ENCODE measurements around the gene NRM. TPM values are rescaled to one million over a fixed set of nuclear protein-coding genes. Genes with fewer than 3 reads are reported as not detected.
"Not testable (repeated sequence)": the region's sequence is repeated elsewhere in the genome, so short reads cannot be mapped to it uniquely, and the experiment has no call there.

NRM gene
- total RNA-seq, 2 experiments from 2014 or later, result 33.1 to 33.9 TPM

DNA sequence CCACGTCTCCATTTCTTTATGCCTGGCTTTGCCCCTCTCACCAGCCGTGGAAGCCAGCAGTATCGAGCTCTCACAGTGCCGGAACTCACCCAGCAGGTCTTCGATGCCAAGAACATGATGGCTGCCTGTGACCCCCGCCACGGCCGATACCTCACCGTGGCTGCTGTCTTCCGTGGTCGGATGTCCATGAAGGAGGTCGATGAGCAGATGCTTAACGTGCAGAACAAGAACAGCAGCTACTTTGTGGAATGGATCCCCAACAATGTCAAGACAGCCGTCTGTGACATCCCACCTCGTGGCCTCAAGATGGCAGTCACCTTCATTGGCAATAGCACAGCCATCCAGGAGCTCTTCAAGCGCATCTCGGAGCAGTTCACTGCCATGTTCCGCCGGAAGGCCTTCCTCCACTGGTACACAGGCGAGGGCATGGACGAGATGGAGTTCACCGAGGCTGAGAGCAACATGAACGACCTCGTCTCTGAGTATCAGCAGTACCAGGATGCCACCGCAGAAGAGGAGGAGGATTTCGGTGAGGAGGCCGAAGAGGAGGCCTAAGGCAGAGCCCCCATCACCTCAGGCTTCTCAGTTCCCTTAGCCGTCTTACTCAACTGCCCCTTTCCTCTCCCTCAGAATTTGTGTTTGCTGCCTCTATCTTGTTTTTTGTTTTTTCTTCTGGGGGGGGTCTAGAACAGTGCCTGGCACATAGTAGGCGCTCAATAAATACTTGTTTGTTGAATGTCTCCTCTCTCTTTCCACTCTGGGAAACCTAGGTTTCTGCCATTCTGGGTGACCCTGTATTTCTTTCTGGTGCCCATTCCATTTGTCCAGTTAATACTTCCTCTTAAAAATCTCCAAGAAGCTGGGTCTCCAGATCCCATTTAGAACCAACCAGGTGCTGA is 33.3 kb upstream of the NRM start:
- not testable (repeated sequence) for H3K9me3 Mint-ChIP-seq; H3K27me3 Mint-ChIP-seq; DNase-seq; ATAC-seq (ENCODE audit: low read depth)
- Mint-ChIP-seq H3K4me3 (peak overlapping the region; percentile 91), H3K36me3 (peaks cover 60% of the 10 kb centered on the region), H3K27ac (peak overlapping the region; percentile 57), H3K4me1 (peaks cover 40% of the 10 kb centered on the region)
- POLR2A ChIA-PET, result interaction anchor here (0.9 to 11.0 kb wide), 8 partner anchors 10 to 111 kb away, joined by 3 to 512 read pairs (median 4); partner anchors contain the start of gene DHX16

DNA sequence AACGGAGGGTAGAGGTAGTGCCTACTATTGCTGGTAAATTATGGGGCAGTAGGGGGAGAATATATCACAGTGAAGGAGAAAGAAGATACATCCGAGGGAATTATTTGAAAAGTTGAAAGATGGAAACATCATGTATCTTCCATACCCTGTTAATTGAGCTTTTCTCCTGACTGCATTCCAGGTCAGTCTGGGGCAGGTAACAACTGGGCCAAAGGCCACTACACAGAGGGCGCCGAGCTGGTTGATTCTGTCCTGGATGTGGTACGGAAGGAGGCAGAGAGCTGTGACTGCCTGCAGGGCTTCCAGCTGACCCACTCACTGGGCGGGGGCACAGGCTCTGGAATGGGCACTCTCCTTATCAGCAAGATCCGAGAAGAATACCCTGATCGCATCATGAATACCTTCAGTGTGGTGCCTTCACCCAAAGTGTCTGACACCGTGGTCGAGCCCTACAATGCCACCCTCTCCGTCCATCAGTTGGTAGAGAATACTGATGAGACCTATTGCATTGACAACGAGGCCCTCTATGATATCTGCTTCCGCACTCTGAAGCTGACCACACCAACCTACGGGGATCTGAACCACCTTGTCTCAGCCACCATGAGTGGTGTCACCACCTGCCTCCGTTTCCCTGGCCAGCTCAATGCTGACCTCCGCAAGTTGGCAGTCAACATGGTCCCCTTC is 32.5 kb upstream of the NRM start:
- not testable (repeated sequence) for ATAC-seq (ENCODE audit: low read depth); H3K9me3 Mint-ChIP-seq; DNase-seq; H3K27me3 Mint-ChIP-seq
- H3K36me3 Mint-ChIP-seq, result peaks cover 60% of the 10 kb centered on the region
- POLR2A ChIA-PET, result interaction anchor here (0.7 to 11.0 kb wide), 8 partner anchors 7 to 108 kb away, joined by 3 to 512 read pairs (median 7); partner anchors contain the start of gene DHX16
- peaks cover 48% of the 10 kb centered on the region for H3K4me1 Mint-ChIP-seq
- H3K4me3 Mint-ChIP-seq, result peak overlapping the region; percentile 91
- peak overlapping the region; percentile 93 for H3K27ac Mint-ChIP-seq

DNA sequence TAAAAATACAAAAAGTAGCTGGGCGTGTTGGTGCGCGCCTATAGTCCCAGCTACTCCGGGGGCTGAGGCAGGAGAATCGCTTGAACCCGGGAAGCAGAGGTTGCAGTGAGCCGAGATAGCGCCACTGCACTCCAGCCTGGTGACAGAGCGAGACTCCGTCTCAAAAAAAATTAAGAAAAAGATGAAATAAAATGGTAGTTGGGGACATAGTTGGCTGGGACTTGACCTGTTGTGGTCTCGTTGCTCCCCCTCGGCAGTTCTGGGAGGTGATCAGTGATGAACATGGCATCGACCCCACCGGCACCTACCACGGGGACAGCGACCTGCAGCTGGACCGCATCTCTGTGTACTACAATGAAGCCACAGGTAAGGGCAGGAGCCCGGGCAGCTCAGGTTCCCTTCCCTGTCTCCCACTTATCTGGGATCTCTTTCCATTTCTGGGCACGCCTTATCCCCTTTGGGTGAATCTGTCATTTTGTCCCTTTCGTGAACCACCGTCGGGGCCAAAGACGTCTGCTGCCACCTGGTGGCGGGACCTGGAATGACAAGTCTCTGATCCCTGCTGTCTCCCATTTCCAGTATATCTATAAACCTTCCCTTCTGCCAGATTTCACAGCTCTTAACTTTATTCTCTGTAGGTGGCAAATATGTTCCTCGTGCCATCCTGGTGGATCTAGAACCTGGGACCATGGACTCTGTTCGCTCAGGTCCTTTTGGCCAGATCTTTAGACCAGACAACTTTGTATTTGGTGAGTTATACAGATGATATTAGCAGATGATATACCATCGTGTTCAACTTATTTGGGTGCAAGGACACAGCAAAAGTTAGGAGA is 31.7 kb upstream of the NRM start:
- DNase-seq (peak; percentile 87), ATAC-seq (ENCODE audit: low read depth) (no peak)
- H3K36me3 Mint-ChIP-seq, result peaks cover 57% of the 10 kb centered on the region
- no peaks in the 10 kb centered on the region for H3K9me3 Mint-ChIP-seq
- peak overlapping the region; percentile 91 for H3K4me3 Mint-ChIP-seq
- no peaks in the 10 kb centered on the region for H3K27me3 Mint-ChIP-seq
- POLR2A ChIA-PET, result interaction anchor here (0.7 to 11.0 kb wide), 10 partner anchors 8 to 109 kb away, joined by 3 to 512 read pairs (median 8); partner anchors contain the start of genes DHX16, MRPS18B, NRM and PPP1R10
- H3K27ac Mint-ChIP-seq, result peak overlapping the region; percentile 93
- H3K4me1 Mint-ChIP-seq, result peaks cover 46% of the 10 kb centered on the region

DNA sequence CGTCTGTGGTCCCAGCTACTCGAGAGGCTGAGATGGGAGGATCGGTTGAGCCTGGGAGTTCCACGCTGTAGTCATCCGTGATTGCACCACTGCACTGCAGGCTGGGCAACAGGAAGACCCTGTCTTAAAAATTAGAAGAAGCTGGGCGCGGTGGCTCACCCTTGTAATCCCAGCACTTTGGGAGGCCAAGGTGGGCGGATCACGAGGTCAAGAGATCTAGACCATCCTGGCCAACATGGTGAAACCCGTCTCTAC is 31.2 kb upstream of the NRM start:
- Mint-ChIP-seq H3K27ac (peak overlapping the region; percentile 93), H3K36me3 (peaks cover 58% of the 10 kb centered on the region), H3K4me1 (peaks cover 47% of the 10 kb centered on the region), H3K4me3 (peak overlapping the region; percentile 91)
- POLR2A ChIA-PET, result interaction anchor here (0.6 to 11.0 kb wide), 12 partner anchors 9 to 183 kb away, joined by 3 to 512 read pairs (median 6); partner anchors contain the start of genes DHX16, GNL1, MRPS18B and NRM
- peak; percentile 43 for DNase-seq
- not testable (repeated sequence) for H3K9me3 Mint-ChIP-seq; H3K27me3 Mint-ChIP-seq; ATAC-seq (ENCODE audit: low read depth)

DNA sequence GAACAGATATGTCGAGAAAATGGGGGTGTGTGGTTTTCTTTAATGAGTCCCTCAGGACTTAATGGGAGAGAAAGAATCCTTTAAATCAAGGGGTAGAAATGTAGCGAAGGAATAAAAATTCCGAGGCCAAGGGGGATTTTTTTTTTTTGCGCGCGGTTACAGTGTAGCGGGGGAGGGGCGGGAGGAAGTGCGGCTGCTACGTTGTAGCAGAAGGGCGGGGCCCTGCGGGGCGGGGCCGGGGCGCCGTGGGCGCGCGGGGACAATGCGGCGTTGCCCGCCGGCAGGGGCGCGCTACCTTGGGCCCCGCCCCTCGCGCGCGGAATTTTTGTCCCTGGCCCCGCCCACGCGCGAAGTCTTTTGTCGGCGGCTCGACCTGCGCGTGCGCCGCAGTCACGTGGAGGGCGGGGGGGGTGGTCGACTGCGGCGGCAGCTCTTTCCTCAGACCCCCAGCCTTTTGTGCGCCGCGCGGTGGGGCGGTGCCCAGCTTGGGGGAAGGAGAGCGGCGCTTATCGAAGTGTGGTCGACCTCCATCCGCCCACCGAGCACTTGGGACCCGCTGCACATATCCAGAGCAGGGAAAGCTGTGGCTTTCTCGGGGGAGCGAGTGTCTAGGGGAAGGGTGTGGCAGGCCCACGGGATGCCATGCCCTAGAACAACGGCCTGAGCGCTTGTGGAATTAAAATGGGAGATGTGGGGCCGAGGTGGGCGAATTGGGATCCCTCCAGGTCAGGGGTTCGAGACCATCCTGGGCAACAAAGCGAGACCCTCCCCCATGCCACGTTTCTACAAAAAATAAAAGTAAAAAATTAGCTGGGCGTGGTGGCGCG is 30.6 kb upstream of the NRM start:
- no peaks in the 10 kb centered on the region for H3K9me3 Mint-ChIP-seq
- H3K4me1 Mint-ChIP-seq, result peaks cover 47% of the 10 kb centered on the region
- H3K36me3 Mint-ChIP-seq, result peaks cover 58% of the 10 kb centered on the region
- H3K27me3 Mint-ChIP-seq, result no peaks in the 10 kb centered on the region
- ATAC-seq (ENCODE audit: low read depth), result peak; percentile 13
- peak; percentile 99 for DNase-seq
- peak overlapping the region; percentile 93 for H3K27ac Mint-ChIP-seq
- POLR2A ChIA-PET, result interaction anchor here (0.5 to 11.0 kb wide), 15 partner anchors 9 to 182 kb away, joined by 3 to 512 read pairs (median 6); partner anchors contain the start of genes DHX16, GNL1, IER3 and MRPS18B
- peak overlapping the region; percentile 91 for H3K4me3 Mint-ChIP-seq

DNA sequence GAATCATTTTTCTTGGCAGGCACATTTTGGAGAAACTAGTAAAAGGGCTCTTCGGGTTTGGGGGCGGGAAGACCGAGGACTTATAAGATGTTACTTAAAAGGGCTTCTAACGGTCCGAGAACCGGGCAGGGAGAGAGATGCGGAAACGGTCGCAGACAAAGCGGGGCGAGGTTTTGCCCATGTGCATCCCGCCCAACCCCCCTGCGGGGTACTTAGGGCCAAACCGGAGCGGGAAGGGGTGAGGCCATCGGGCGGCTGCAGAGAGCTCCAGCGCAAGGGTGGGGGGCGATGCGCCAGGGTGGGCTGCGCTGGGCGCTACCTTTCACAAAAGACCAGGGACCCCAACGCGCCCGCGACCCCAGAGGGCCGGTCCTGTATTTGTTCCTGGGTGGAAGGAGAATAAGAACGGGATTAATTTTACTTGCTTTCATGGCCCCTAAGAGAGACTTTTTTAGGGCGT is 30.0 kb upstream of the NRM start:
- H3K4me1 Mint-ChIP-seq, result peaks cover 50% of the 10 kb centered on the region
- H3K9me3 Mint-ChIP-seq, result no peaks in the 10 kb centered on the region
- DNase-seq (peak; percentile 75), ATAC-seq (ENCODE audit: low read depth) (no peak)
- POLR2A ChIA-PET, result interaction anchor here (0.5 to 11.0 kb wide), 14 partner anchors 9 to 182 kb away, joined by 3 to 512 read pairs (median 6); partner anchors contain the start of genes DHX16, GNL1, IER3 and MRPS18B
- H3K27me3 Mint-ChIP-seq, result no peaks in the 10 kb centered on the region
- H3K36me3 Mint-ChIP-seq, result peaks cover 62% of the 10 kb centered on the region
- peak overlapping the region; percentile 93 for H3K27ac Mint-ChIP-seq
- H3K4me3 Mint-ChIP-seq, result peak overlapping the region; percentile 91

DNA sequence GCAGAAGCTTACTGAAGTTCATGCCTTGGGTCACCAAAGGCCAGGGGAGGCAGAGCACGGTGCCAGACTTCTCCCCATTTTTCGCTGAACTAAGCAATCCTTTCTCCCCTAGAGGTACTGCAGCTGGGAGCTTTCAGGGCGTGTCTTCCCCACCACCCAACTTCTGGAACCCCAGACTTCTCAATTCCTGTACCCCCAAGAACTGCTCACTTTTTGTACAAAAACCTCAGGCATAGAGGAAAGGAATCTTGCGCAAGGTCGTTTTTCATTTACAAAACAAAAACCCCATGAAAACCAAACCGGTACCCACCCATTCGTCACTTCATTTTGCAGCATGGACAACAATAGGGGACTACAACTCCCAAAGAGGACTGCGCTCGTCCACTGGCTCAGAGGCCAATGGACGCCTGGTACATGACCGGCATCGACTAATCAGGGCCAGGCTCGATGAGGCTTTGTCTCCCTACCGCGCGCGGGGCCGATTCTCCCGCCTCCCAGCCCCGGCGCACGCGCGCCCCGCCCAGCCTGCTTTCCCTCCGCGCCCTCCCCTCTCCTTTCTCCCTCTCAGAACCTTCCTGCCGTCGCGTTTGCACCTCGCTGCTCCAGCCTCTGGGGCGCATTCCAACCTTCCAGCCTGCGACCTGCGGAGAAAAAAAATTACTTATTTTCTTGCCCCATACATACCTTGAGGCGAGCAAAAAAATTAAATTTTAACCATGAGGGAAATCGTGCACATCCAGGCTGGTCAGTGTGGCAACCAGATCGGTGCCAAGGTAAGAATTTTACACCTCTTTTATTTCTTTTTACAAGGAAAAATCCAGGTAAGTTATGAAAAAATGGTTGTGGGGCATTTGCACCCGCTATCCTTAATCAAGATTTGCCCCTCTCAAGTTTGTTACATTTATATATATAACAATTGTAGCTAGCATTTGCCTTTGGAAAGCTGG is 29.3 kb upstream of the NRM start, which contains the start of gene TUBB:
TUBB (plus strand) TSS at position 562 of the 947 bp plus-strand sequence; CDS start at position 717, 155 bp downstream.
- Mint-ChIP-seq H3K36me3 (peaks cover 64% of the 10 kb centered on the region), H3K9me3 (no peaks in the 10 kb centered on the region), H3K27me3 (no peaks in the 10 kb centered on the region), H3K27ac (peak within 1 kb of the TSS; percentile 93), H3K4me3 (peak within 1 kb of the TSS; percentile 91), H3K4me1 (peaks cover 48% of the 10 kb centered on the region)
- ATAC-seq (ENCODE audit: low read depth) (peak; percentile 70), DNase-seq (peak; percentile 95)
- POLR2A ChIA-PET, result interaction anchor here (0.5 to 11.0 kb wide), 13 partner anchors 8 to 119 kb away, joined by 3 to 512 read pairs (median 6); partner anchors contain the start of genes DHX16, IER3, MRPS18B and NRM

DNA sequence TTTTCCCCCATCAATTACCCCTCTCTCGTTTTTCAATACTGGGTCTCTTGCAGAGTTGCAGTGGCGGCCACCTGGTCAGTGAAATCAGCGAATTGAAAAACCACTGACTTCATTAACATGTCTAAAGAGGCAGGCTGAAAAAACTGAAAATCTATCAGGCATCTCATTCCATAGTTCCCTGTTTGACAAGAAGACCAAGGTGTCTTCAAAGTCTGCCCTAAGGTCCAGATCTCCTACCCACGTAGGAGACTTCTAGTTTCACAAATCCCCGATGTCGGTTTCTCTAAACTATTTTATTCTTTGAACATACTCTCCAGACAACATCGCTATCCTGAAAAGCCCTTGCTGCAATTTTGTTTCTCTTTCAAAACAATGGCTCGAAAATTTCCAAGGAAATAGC is 28.6 kb upstream of the NRM start:
- peaks cover 46% of the 10 kb centered on the region for H3K4me1 Mint-ChIP-seq
- H3K36me3 Mint-ChIP-seq, result peaks cover 62% of the 10 kb centered on the region
- DNase-seq, result no peak
- H3K9me3 Mint-ChIP-seq, result no peaks in the 10 kb centered on the region
- peak overlapping the region; percentile 93 for H3K27ac Mint-ChIP-seq
- no peaks in the 10 kb centered on the region for H3K27me3 Mint-ChIP-seq
- H3K4me3 Mint-ChIP-seq, result peak overlapping the region; percentile 91
- no peak for ATAC-seq (ENCODE audit: low read depth)
- POLR2A ChIA-PET, result interaction anchor here (1.2 to 11.0 kb wide), 7 partner anchors 11 to 106 kb away, joined by 3 to 512 read pairs (median 11); partner anchors contain the start of genes DHX16, MRPS18B, NRM and PPP1R10

DNA sequence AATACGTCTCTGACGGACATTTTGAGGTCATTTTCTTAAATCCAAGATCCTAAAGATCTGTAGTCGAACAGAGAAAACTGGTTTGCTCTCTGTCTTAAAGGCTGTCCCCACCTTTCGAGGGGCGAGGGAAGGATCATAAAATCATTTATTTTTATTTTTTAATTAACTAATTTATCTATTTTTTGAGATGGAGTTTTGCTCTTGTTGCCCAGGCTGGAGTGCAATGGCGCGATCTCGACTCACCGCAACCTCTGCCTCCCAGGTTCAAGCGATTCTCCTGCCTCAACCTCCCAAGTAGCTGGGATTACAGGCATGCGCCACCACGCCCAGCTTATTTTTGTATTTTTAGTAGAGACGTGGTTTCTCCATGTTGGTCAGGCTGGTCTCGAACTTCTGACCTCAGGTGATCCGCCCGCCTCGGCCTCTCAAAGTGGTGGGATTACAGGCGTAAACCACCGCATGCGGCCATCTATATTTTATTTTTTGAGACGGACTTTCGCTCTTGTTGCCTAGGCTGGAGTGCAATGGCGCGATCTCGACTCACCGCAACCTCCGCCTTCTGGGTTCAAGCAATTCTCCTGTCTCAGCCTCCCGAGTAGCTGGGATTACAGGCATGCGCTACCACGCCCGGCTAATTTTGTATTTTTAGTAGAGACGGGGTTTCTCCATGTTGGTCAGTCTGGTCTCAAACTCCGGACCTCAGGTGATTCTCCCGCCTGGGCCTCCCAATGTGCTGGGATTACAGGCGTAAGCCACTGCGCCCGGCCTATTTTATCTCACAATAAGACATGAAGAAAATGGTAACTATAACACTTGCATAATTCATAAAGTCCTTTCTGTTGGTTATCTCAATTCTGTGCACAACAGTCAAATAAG is 27.3 kb upstream of the NRM start:
- ATAC-seq (ENCODE audit: low read depth); H3K27me3 Mint-ChIP-seq; DNase-seq; H3K9me3 Mint-ChIP-seq: not testable (repeated sequence)
- Mint-ChIP-seq H3K4me3 (peak overlapping the region; percentile 91), H3K36me3 (peaks cover 58% of the 10 kb centered on the region), H3K27ac (peak overlapping the region; percentile 100), H3K4me1 (peaks cover 39% of the 10 kb centered on the region)
- POLR2A ChIA-PET, result interaction anchor here (0.8 to 11.0 kb wide), 17 partner anchors 10 to 236 kb away, joined by 3 to 512 read pairs (median 8); partner anchors contain the start of genes DHX16, GTF2H4, IER3 and MRPS18B
